ENCODE data around the gene APOA4. TPM values are rescaled to one million over a fixed set of nuclear protein-coding genes. Genes with fewer than 3 reads are reported as not detected.

Gene APOA4
- total and polyA plus RNA-seq, 2 of the 13 experiments (the other 11 are each of a cell fraction or from before 2014, with no cell fraction given), result 3.8 to 7.2 TPM

DNA sequence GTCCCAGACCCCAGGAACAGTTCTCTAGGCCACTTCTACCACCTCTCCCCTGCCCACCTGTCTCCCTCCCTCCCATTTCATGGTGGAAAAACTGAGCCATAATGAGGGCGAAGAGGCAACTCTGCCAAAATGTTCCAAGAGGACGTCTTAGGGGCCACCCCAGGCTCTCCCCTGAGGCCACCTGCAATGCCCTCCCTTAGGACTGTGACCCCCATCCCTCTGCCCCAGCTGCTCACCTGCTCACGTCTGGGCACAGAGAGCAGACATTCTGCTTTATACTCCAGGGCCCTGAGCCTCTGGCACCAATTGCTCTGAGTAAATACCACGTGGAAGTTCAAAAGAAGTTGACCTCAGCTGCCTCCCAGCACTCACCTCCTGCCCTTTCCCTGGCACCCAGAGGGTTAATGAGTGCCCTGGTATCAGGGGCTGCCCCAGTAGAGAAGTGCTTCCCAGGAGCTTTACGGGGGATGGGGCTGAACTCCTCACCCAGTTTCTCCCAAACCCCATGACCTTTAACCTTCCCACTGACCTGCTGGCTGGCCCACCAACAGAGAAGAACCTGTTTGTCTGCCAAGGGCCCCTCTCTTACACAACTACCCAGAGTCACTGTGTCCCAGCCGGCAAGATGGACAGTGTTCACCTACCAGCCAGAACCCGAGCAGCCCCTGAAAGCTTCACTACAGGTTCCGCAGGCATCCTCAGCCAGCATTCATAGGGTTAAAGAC, 30.8 kb downstream of the APOA4 start:
- intact Hi-C loops (cut with micrococcal nuclease; ENCODE audit: unreplicated experiment), result loop anchor here (1.0 kb wide), 2 partner anchors 16 to 314 kb away; no protein-coding TSS in a partner anchor
- Histone ChIP-seq H3K4me2 (ENCODE audit: low read depth, low read length) (peak overlapping the region; percentile 93), H3K9me3 (ENCODE audit: low read length) (no peaks in the 10 kb centered on the region), H3K9ac (ENCODE audit: insufficient read depth, low read depth, low read length) (peak overlapping the region; percentile 80), H3K4me1 (ENCODE audit: insufficient read depth, low read length) (peaks cover 90% of the 10 kb centered on the region), H2AFZ (ENCODE audit: low read length) (no peak overlapping the region), H3K4me3 (replicated peaks in 1 of 3; ENCODE audit: insufficient read depth in 1 of 3, low read depth in 2 of 3, low read length in 3 of 3) (peak overlapping the region; percentile 57 to 83 (median 58)), H3K27me3 (ENCODE audit: control insufficient read depth in 1 of 2, insufficient read depth in 2 of 2, low read length in 2 of 2) (no peaks in the 10 kb centered on the region; a peak in 1 of 5 replicates), H3K79me2 (ENCODE audit: insufficient read depth, low read length) (peaks cover 22% of the 10 kb centered on the region), H3K36me3 (replicated peaks in 1 of 2; ENCODE audit: control insufficient read depth in 1 of 2, insufficient read depth in 2 of 2, low read length in 2 of 2) (no peaks in the 10 kb centered on the region), H3K27ac (ENCODE audit: extremely low read length, insufficient read depth, low read length) (peak overlapping the region; percentile 87), H4K20me1 (ENCODE audit: insufficient read depth, low read length) (no peaks in the 10 kb centered on the region)
- WGBS (ENCODE audit: low lambda C conversion rate), result 16% methylated on average over 8 of the region's 8 CpGs
- ChIA-PET CTCF (ENCODE audit: low intra/inter-chr PET ratio, low total read pairs) (interaction anchor here (0.9 to 2.6 kb wide), 6 partner anchors 34 to 314 kb away, joined by 3 to 23 read pairs (median 8); partner anchors contain the start of gene APOC3), POLR2A (interaction anchor here (0.8 to 17.3 kb wide), 8 partner anchors 15 to 388 kb away, joined by 3 to 1365 read pairs (median 6); partner anchors contain the start of genes APOA1, APOA4, APOC3 and SIK3)
- ATAC-seq (peak; percentile 29), DNase-seq (ENCODE audit: low spot score) (peak; percentile 63), FAIRE-seq (peak; percentile 69)
- in situ Hi-C loops (cut with HindIII; ENCODE audit: extremely low pct_ligation_motif_present, low pct_unique_long_range_greater_than_20kb), result loop anchor here (5.0 to 10.0 kb wide), 2 partner anchors 45 to 302 kb away; partner anchors contain the start of genes APOA1 and SIK3
- no TSS peak for BruUV-seq (replicated peaks)
- TF ChIP-seq, protein P1, sequence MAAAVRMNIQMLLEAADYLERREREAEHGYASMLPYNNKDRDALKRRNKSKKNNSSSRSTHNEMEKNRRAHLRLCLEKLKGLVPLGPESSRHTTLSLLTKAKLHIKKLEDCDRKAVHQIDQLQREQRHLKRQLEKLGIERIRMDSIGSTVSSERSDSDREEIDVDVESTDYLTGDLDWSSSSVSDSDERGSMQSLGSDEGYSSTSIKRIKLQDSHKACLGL (CRISPR knock-in tag; IDR thresholded peaks at IDR 0.05), result peak; percentile 23; the same call in 1 of the 2 replicates
- TF ChIP-seq MED1 (CRISPR knock-in tag; IDR thresholded peaks at IDR 0.05) (peak; percentile 88), U2AF2 (IDR thresholded peaks at IDR 0.05; ENCODE audit: low read depth, low read length) (0 out of 2 replicates have a peak, but pooled peaks have one; percentile 24), NFE2L2 (IDR thresholded peaks at IDR 0.05; ENCODE audit: low read length) (no peak), HNF4G (IDR thresholded peaks at IDR 0.05; ENCODE audit: borderline replicate concordance, low read depth, low read length) (peak; percentile 71), HNF4G (CRISPR knock-in tag; IDR thresholded peaks at IDR 0.05; ENCODE audit: borderline replicate concordance, low read depth) (peak; percentile 20; the same call in 1 of the 2 replicates), HOXA5 (CRISPR knock-in tag; IDR thresholded peaks at IDR 0.05) (peak; percentile 30; the same call in 1 of the 2 replicates), ZKSCAN8 (CRISPR knock-in tag; IDR thresholded peaks at IDR 0.05; ENCODE audit: borderline replicate concordance) (peak; percentile 43; the same call in 1 of the 2 replicates), BRD4 (CRISPR knock-in tag; IDR thresholded peaks at IDR 0.05) (no peak), ZNF567 (CRISPR knock-in tag; IDR thresholded peaks at IDR 0.05; ENCODE audit: borderline replicate concordance) (no peak), SPEN (CRISPR knock-in tag; IDR thresholded peaks at IDR 0.05; ENCODE audit: low read depth) (peak; percentile 71), AKAP8 (CRISPR knock-in tag; IDR thresholded peaks at IDR 0.05) (0 out of 2 replicates have a peak, but pooled peaks have one; percentile 34), NR2F6 (IDR thresholded peaks at IDR 0.05) (peak; percentile 99), NR2F6 (CRISPR knock-in tag; IDR thresholded peaks at IDR 0.05) (peak; percentile 98), ZNF562 (CRISPR knock-in tag; IDR thresholded peaks at IDR 0.05; ENCODE audit: borderline replicate concordance) (no peak), ZC3H13 (CRISPR knock-in tag; IDR thresholded peaks at IDR 0.05) (peak; percentile 60; the same call in 1 of the 2 replicates), ZNF33B (CRISPR knock-in tag; IDR thresholded peaks at IDR 0.05) (no peak), ZNF24 (IDR thresholded peaks at IDR 0.05) (no peak)
- TF ChIP-seq, protein P2, sequence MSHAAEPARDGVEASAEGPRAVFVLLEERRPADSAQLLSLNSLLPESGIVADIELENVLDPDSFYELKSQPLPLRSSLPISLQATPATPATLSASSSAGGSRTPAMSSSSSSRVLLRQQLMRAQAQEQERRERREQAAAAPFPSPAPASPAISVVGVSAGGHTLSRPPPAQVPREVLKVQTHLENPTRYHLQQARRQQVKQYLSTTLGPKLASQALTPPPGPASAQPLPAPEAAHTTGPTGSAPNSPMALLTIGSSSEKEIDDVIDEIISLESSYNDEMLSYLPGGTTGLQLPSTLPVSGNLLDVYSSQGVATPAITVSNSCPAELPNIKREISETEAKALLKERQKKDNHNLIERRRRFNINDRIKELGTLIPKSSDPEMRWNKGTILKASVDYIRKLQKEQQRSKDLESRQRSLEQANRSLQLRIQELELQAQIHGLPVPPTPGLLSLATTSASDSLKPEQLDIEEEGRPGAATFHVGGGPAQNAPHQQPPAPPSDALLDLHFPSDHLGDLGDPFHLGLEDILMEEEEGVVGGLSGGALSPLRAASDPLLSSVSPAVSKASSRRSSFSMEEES (CRISPR knock-in tag; IDR thresholded peaks at IDR 0.05), result peak; percentile 76; the same call in 1 of the 2 replicates
- TF ChIP-seq, protein P3, sequence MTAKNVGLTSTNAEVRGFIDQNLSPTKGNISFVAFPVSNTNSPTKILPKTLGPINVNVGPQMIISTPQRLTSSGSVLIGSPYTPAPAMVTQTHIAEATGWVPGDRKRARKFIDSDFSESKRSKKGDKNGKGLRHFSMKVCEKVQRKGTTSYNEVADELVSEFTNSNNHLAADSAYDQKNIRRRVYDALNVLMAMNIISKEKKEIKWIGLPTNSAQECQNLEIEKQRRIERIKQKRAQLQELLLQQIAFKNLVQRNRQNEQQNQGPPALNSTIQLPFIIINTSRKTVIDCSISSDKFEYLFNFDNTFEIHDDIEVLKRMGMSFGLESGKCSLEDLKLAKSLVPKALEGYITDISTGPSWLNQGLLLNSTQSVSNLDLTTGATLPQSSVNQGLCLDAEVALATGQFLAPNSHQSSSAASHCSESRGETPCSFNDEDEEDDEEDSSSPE (CRISPR knock-in tag; IDR thresholded peaks at IDR 0.05), result peak; percentile 33; the same call in 1 of the 2 replicates
- TF ChIP-seq, protein P4, sequence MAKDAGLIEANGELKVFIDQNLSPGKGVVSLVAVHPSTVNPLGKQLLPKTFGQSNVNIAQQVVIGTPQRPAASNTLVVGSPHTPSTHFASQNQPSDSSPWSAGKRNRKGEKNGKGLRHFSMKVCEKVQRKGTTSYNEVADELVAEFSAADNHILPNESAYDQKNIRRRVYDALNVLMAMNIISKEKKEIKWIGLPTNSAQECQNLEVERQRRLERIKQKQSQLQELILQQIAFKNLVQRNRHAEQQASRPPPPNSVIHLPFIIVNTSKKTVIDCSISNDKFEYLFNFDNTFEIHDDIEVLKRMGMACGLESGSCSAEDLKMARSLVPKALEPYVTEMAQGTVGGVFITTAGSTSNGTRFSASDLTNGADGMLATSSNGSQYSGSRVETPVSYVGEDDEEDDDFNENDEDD (CRISPR knock-in tag; IDR thresholded peaks at IDR 0.05; ENCODE audit: borderline replicate concordance), result no peak; the same call in 1 of the 2 replicates

Data from HepG2 (cell line).